ENCODE measurements around the gene IFT57.

DNA sequence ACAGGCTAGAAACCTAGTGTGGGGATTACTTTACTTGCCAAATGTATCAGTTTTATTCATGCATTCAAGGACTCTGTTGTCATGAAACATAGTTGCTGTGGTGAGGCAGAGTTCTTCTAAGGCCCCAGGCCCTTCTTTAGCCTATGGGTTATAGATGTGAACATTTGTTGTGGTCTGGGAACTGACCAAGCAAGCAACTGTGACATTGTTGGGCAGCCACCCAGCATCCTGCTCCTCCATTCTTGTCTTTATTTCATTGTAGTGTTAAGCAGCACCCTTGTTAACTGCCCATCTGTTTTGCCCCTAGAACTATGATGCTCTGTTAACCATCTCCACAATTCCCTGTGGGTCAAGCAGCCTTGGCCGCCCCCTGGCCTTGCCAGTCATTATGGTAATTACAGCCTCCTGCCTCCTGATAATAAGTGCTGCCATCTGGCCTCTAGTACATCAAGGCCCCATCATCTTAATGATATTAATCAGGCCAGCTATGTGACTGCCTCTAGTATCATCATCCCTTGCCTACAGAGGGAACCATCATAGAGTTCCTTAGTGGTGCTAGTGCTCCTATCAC lies 12.2 kb upstream of the IFT57 start:
- TF ChIP-seq, protein P1, sequence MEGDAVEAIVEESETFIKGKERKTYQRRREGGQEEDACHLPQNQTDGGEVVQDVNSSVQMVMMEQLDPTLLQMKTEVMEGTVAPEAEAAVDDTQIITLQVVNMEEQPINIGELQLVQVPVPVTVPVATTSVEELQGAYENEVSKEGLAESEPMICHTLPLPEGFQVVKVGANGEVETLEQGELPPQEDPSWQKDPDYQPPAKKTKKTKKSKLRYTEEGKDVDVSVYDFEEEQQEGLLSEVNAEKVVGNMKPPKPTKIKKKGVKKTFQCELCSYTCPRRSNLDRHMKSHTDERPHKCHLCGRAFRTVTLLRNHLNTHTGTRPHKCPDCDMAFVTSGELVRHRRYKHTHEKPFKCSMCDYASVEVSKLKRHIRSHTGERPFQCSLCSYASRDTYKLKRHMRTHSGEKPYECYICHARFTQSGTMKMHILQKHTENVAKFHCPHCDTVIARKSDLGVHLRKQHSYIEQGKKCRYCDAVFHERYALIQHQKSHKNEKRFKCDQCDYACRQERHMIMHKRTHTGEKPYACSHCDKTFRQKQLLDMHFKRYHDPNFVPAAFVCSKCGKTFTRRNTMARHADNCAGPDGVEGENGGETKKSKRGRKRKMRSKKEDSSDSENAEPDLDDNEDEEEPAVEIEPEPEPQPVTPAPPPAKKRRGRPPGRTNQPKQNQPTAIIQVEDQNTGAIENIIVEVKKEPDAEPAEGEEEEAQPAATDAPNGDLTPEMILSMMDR (IDR thresholded peaks at IDR 0.05; ENCODE audit: poor library complexity, severe bottlenecking): no peak
- no peak for TF ChIP-seq EP300 (conservative IDR thresholded peaks at IDR 0.05; ENCODE audit: poor library complexity, severe bottlenecking)
- TF ChIP-seq EZH2 (IDR thresholded peaks at IDR 0.05; ENCODE audit: borderline replicate concordance, insufficient read depth, low read length, poor library complexity, severe bottlenecking): no peak
- no peak for TF ChIP-seq MXI1 (conservative IDR thresholded peaks at IDR 0.05; ENCODE audit: poor library complexity, severe bottlenecking)
- TF ChIP-seq TAF1 (IDR thresholded peaks at IDR 0.05; ENCODE audit: low read depth): no peak
- no peak for TF ChIP-seq POLR2AphosphoS5 (IDR thresholded peaks at IDR 0.05)
- TF ChIP-seq, protein P2, sequence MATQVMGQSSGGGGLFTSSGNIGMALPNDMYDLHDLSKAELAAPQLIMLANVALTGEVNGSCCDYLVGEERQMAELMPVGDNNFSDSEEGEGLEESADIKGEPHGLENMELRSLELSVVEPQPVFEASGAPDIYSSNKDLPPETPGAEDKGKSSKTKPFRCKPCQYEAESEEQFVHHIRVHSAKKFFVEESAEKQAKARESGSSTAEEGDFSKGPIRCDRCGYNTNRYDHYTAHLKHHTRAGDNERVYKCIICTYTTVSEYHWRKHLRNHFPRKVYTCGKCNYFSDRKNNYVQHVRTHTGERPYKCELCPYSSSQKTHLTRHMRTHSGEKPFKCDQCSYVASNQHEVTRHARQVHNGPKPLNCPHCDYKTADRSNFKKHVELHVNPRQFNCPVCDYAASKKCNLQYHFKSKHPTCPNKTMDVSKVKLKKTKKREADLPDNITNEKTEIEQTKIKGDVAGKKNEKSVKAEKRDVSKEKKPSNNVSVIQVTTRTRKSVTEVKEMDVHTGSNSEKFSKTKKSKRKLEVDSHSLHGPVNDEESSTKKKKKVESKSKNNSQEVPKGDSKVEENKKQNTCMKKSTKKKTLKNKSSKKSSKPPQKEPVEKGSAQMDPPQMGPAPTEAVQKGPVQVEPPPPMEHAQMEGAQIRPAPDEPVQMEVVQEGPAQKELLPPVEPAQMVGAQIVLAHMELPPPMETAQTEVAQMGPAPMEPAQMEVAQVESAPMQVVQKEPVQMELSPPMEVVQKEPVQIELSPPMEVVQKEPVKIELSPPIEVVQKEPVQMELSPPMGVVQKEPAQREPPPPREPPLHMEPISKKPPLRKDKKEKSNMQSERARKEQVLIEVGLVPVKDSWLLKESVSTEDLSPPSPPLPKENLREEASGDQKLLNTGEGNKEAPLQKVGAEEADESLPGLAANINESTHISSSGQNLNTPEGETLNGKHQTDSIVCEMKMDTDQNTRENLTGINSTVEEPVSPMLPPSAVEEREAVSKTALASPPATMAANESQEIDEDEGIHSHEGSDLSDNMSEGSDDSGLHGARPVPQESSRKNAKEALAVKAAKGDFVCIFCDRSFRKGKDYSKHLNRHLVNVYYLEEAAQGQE (IDR thresholded peaks at IDR 0.05; ENCODE audit: borderline replicate concordance): no peak
- no peak for TF ChIP-seq SMC3 (conservative IDR thresholded peaks at IDR 0.05; ENCODE audit: poor library complexity)

Measured in neural cell (in vitro differentiated cells).